ENCODE measurements around the gene B3GNT9.

- TF ChIP-seq POLR2A (IDR thresholded peaks at IDR 0.05): no peak
- TF ChIP-seq CTCF (IDR thresholded peaks at IDR 0.05): no peak
Measured at GRCh38 chr16:67162506-67163163, 11.8 kb upstream of the B3GNT9 start.

Measured in heart left ventricle (tissue), 13 donors.